Endodermal cell (in vitro differentiated cells): ENCODE measurements around the gene RNU7-1. TPM values are rescaled to one million over a fixed set of nuclear protein-coding genes. Genes with fewer than 3 reads are reported as not detected.

Experiments
- DNase-seq: peaks from one replicate; pipeline ENCODE4 v3.0.0-alpha.2; 2017
- H3K27ac ChIP-seq: 2 replicates; pipeline ENCODE4 v1.5.1; 2013; ENCODE audit warnings: mild to moderate bottlenecking, low read depth, low read length, moderate library complexity
- H3K27me3 ChIP-seq: 2 replicates; pipeline ENCODE4 v1.6.1; 2013; ENCODE audit warnings: mild to moderate bottlenecking, low read length, moderate library complexity; ENCODE audit not compliant: insufficient read depth, control insufficient read depth, poor library complexity, severe bottlenecking
- H3K36me3 ChIP-seq: 2 replicates; pipeline ENCODE4 v1.7.0; 2013; ENCODE audit warnings: mild to moderate bottlenecking, low read length, moderate library complexity; ENCODE audit not compliant: control insufficient read depth, insufficient read depth
- H3K4me1 ChIP-seq: one replicate; pipeline ENCODE4 v1.7.0; 2013; ENCODE audit warnings: low read length; ENCODE audit not compliant: control insufficient read depth, insufficient read depth
- H3K4me3 ChIP-seq: 2 replicates; pipeline ENCODE4 v1.5.1; 2013; ENCODE audit warnings: mild to moderate bottlenecking, low read length, moderate library complexity
- H3K9ac ChIP-seq: 2 replicates; pipeline ENCODE4 v1.6.1; 2013; ENCODE audit warnings: mild to moderate bottlenecking, low read length, moderate library complexity; ENCODE audit not compliant: poor library complexity, severe bottlenecking; ENCODE audit errors: extremely low read depth
- H3K9me3 ChIP-seq: 2 replicates; pipeline ENCODE4 v1.6.1; 2013; ENCODE audit warnings: mild to moderate bottlenecking, low read length, moderate library complexity; ENCODE audit not compliant: control insufficient read depth
- H3K27ac Mint-ChIP-seq: 2 replicates; pipeline ENCODE4 v1.8.0; 2020; ENCODE audit warnings: mixed read lengths
- H3K27me3 Mint-ChIP-seq: 2 replicates; pipeline ENCODE4 v1.8.0; 2021; ENCODE audit warnings: mild to moderate bottlenecking, mixed read lengths; ENCODE audit not compliant: insufficient read depth
- H3K36me3 Mint-ChIP-seq: 2 replicates; pipeline ENCODE4 v1.8.0; 2020; ENCODE audit warnings: low read depth, mixed read lengths
- H3K4me1 Mint-ChIP-seq: 2 replicates; pipeline ENCODE4 v1.8.0; 2020; ENCODE audit warnings: mixed read lengths
- H3K4me3 Mint-ChIP-seq: 2 replicates; pipeline ENCODE4 v1.8.0; 2020; ENCODE audit warnings: mild to moderate bottlenecking, moderate library complexity, mixed read lengths
- H3K9me3 Mint-ChIP-seq: 2 replicates; pipeline ENCODE4 v1.8.0; 2020; ENCODE audit warnings: mild to moderate bottlenecking, mixed read lengths
- CTCF ChIP-seq: fragments of 200-600 bp; sonication (generic); conservative IDR thresholded peaks from 2 replicates; pipeline ENCODE4 v1.5.0; 2021; ENCODE audit warnings: antibody characterized with exemption, mild to moderate bottlenecking
- WGBS, 2 experiments: methylation state at CpG; one replicate each; pipeline versions ENCODE4 v1.1.5 to v1.1.7; 2013; ENCODE audit warnings: missing lambda C conversion rate in 2 of 2, mixed read lengths in 1 of 2; ENCODE audit not compliant: insufficient coverage in 1 of 2, insufficient read length in 1 of 2; 5-methylcytosine and 5-hydroxymethylcytosine counted together
- long read RNA-seq, 4 experiments: library from polyadenylated mRNA in 2 of 4; library from RNA in 1 of 4; library from capped mRNA in 1 of 4; stranded (forward) in 3 of 4; unstranded in 1 of 4; transcript quantifications; one replicate each; pipeline ENCODE4 v2.0.0, GENCODE V29; 2020 to 2021; ENCODE audit warnings: inconsistent platforms in 1 of 4
- polyA plus RNA-seq, 2 experiments: library from polyadenylated mRNA; stranded (reverse); fragments of 50-300 nt; gene quantifications; one replicate each; pipeline ENCODE4 v1.2.3, GENCODE V29; 2013
- total RNA-seq, 2 donors: library from RNA; stranded (reverse); fragmentation: NEBNext Ultra II Directional in 1 of 2; extraction: Animal tissue kit (Norgen Biotek cat#: 25700) in 1 of 2; gene quantifications; 2 replicates in 1 of 2; 3 replicates in 1 of 2; pipeline ENCODE4 v1.2.1, GENCODE V29; 2021

The RNU7-1 gene
- total RNA-seq: not detected
- polyA plus RNA-seq (2013, experiment 1 of 2): not detected
- not detected for polyA plus RNA-seq (2013, experiment 2 of 2)
- long read RNA-seq, experiment 1: 0 reads
- long read RNA-seq, experiment 2, partial matches to known transcripts: 0 of 1 reads
- long read RNA-seq, experiment 2, other reads (novel, unspliced or antisense): 0 of 1 reads
- long read RNA-seq, experiment 3, partial matches to known transcripts: 0 of 3 reads
- long read RNA-seq, experiment 3, other reads (novel, unspliced or antisense): 0 of 3 reads
- long read RNA-seq, experiment 4, partial matches to known transcripts: 0 of 1 reads
- long read RNA-seq, experiment 4, other reads (novel, unspliced or antisense): 0 of 1 reads

DNA sequence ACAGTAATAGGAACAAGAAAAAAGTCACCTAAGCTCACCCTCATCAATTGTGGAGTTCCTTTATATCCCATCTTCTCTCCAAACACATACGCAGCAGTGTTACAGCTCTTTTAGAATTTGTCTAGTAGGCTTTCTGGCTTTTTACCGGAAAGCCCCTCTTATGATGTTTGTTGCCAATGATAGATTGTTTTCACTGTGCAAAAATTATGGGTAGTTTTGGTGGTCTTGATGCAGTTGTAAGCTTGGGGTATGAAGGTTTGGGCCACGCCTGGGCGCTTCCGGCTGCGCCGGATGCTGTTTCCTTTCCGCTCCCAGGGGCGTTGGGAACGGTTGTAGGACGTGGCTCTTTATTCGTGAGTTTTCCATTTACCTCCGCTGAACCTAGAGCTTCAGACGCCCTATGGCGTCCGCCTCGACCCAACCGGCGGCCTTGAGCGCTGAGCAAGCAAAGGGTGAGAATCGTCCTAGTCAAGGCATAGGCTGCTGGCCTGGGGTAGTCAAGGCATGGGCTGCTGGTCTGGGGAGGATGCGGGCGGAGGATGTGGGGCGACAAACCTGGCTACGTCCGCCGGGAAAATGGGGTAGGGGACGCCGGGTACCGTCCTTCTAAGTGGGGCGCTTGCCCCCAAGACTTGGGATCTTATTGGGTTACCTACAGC, at the start of gene RNU7-1, which contains the start of gene C12orf57:
TSS of gene RNU7-1 (plus strand) at position 95 of the 659 bp plus-strand sequence.
TSS of gene C12orf57 (plus strand) at position 301 of the 659 bp plus-strand sequence. CDS start at position 401, 100 bp downstream.
- Mint-ChIP-seq H3K4me1 (peaks cover 40% of the 10 kb centered on the region), H3K4me3 (peak within 1 kb of the TSS; percentile 84), H3K36me3 (peaks cover 34% of the 10 kb centered on the region), H3K27ac (peak within 1 kb of the TSS; percentile 100), H3K9me3 (no peaks in the 10 kb centered on the region), H3K27me3 (no peaks in the 10 kb centered on the region)
- peak within 1 kb of the TSS; percentile 89 for H3K9ac ChIP-seq
- TF ChIP-seq CTCF: no peak
- H3K4me3 ChIP-seq: peak within 1 kb of the TSS; percentile 89
- WGBS, 2 experiments: 2 to 3% methylated on average over 15 to 31 of the region's 31 CpGs
- no peaks in the 10 kb centered on the region for H3K27me3 ChIP-seq
- peaks cover 32% of the 10 kb centered on the region for H3K36me3 ChIP-seq
- H3K4me1 ChIP-seq: peaks cover 7% of the 10 kb centered on the region
- peak; percentile 98 for DNase-seq
- H3K27ac ChIP-seq: peak within 1 kb of the TSS; percentile 100
- no peaks in the 10 kb centered on the region for H3K9me3 ChIP-seq

- Histone ChIP-seq H3K4me3 (no peak overlapping the region), H3K9me3 (no peaks in the 10 kb centered on the region), H3K9ac (no peak overlapping the region), H3K27me3 (no peaks in the 10 kb centered on the region), H3K36me3 (no peaks in the 10 kb centered on the region), H3K4me1 (peaks cover 4% of the 10 kb centered on the region), H3K27ac (no peak overlapping the region)
- Mint-ChIP-seq H3K36me3 (peaks cover 11% of the 10 kb centered on the region), H3K9me3 (peaks cover 10% of the 10 kb centered on the region), H3K27ac (no peak overlapping the region), H3K4me1 (peaks cover 13% of the 10 kb centered on the region), H3K4me3 (no peak overlapping the region), H3K27me3 (peaks cover 6% of the 10 kb centered on the region)
- TF ChIP-seq CTCF: no peak
- 94 to 100% methylated on average over 1 to 3 of the region's 3 CpGs for WGBS, 2 experiments
- DNase-seq: no peak
Observed at GRCh38 chr12:6894321-6894720, 49.3 kb upstream of the RNU7-1 start.

DNA sequence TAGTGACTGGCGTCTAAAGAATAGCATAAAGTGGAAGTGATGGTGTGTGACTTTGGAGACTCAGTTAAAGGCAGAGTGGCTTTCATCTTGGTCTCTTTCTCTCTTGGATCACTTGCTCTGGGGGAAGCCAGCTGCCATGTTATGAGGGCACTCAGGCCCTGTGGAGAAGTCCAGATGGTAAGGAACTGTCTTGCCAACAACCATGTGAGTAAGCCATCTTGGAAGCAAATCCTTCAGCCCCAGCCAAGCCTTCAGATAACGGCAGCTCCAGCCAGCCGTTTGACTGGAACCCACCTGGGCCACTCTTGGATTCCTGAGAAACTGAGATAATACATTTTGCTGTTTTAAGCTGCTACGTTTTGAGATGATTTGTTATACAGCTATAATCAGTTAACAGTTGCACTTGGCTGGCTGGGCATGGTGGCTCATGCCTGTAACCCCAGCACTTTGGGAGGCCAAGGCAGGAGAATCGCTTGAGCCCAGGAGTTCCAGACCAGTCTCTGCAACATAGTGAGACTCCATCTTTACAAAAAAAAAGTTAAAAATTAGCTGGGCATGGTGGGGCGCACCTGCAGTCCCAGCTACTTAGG, 46.7 kb upstream of the RNU7-1 start:
- Histone ChIP-seq H3K27me3 (no peaks in the 10 kb centered on the region), H3K4me1 (no peaks in the 10 kb centered on the region), H3K9ac (no peak overlapping the region), H3K9me3 (no peaks in the 10 kb centered on the region), H3K36me3 (no peaks in the 10 kb centered on the region), H3K27ac (no peak overlapping the region), H3K4me3 (no peak overlapping the region)
- WGBS, 2 experiments: 74 to 88% methylated on average over 4 to 6 of the region's 6 CpGs
- H3K27me3 Mint-ChIP-seq: peaks cover 6% of the 10 kb centered on the region
- H3K36me3 Mint-ChIP-seq: no peaks in the 10 kb centered on the region
- H3K4me3 Mint-ChIP-seq: no peak overlapping the region
- no peak for DNase-seq
- no peak overlapping the region for H3K27ac Mint-ChIP-seq
- TF ChIP-seq CTCF: no peak
- no peaks in the 10 kb centered on the region for H3K9me3 Mint-ChIP-seq
- no peaks in the 10 kb centered on the region for H3K4me1 Mint-ChIP-seq
